Peyer's patch (tissue), 4 donors: Measurements from ENCODE around the gene ARHGAP40.

Experiments
- POLR2A ChIP-seq, 2 donors: fragments of 450-650 bp; IDR thresholded peaks; one replicate each; pipeline ENCODE4 v1.5.1; 2017; ENCODE audit warnings: antibody characterized with exemption in 2 of 2, mild to moderate bottlenecking in 2 of 2, moderate library complexity in 2 of 2
- TF ChIP-seq, protein P1 (sequence below), 6 experiments: fragments of 450-650 bp in 4 of 6; fragments of 200-600 bp in 2 of 6; sonication (generic) in 1 of 6; IDR thresholded peaks; one replicate each; pipeline ENCODE4 v1.5.1; 2017 to 2019; ENCODE audit warnings: antibody characterized with exemption in 6 of 6, mild to moderate bottlenecking in 3 of 6, moderate library complexity in 1 of 6

DNA sequence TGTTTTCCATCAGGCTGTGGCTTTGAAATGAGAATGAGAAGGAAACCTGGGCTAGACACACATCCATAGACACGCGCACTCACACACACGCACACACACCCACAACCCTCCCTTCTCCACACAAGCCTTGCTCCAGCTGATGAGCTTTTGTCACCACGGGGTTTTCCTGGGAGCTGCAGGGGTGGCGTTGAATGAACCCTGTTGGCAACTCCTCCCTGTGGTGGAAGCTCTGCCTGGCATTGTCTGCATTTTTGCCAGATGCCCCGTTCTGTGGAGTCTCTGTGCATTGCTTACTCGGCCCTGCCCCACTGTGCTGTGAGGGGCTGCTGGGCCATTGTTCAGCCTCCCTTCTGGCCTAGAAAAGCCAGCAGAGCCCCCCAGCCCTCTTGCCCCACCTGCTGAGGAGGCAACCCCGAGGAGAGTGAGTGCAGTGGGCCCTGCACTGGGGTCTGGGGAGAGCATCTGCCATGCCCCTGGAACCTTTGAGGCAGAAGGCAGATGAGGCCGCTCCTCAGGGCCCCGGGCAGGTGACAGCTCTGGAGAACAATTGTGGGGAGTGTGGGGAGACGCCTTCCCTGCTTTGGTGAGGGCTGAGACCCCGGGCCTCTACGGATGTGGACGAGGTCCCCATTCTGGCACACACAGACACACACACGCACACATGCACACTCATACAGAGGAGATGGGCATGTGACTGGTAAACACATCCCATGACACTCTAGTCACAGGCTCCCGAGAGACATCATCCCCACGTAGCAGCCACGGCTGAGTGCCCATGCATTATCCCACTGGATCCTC, 10.7 kb upstream of the ARHGAP40 start:
- TF ChIP-seq, protein P1, sequence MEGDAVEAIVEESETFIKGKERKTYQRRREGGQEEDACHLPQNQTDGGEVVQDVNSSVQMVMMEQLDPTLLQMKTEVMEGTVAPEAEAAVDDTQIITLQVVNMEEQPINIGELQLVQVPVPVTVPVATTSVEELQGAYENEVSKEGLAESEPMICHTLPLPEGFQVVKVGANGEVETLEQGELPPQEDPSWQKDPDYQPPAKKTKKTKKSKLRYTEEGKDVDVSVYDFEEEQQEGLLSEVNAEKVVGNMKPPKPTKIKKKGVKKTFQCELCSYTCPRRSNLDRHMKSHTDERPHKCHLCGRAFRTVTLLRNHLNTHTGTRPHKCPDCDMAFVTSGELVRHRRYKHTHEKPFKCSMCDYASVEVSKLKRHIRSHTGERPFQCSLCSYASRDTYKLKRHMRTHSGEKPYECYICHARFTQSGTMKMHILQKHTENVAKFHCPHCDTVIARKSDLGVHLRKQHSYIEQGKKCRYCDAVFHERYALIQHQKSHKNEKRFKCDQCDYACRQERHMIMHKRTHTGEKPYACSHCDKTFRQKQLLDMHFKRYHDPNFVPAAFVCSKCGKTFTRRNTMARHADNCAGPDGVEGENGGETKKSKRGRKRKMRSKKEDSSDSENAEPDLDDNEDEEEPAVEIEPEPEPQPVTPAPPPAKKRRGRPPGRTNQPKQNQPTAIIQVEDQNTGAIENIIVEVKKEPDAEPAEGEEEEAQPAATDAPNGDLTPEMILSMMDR (IDR thresholded peaks at IDR 0.05), result no peak
- no peak for TF ChIP-seq POLR2A (IDR thresholded peaks at IDR 0.05)
